ENCODE data around the gene CAMTA1. TPM values are rescaled to one million over a fixed set of nuclear protein-coding genes. Genes with fewer than 3 reads are reported as not detected.

CAMTA1 gene
- polyA plus RNA-seq, 1 experiment = 64.9 TPM

DNA sequence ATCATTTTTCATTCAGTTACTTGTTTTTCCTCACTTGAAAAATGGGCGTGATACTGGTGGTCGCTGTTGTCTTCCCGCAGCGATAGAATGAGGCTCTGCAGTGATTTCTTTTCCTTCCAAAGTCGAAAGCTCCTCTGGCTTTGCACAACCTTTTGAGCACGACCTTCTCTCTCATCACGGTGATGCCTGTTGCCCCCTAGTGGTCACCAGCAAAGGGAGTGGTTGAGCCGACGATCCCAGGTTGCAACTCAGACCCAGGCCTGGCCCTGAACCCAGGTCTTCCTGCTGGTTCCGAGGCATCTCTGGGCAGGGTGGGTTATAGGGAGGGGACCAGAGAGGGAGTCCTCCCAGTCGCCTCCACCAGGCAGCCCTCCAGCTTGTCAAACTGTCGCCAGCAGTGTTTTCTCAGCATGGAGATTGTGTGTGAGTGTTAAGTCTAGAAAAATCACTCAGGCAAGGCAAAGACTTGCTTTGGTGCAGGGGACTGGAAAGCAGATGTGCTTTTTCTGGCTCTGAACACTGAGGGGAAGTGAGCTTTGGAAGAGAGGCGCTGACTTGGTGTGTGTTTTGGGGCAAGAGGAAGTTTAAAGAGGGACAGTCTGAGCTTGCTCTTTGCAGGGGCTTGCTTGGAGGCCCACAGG is 285.3 kb downstream of the CAMTA1 start:
- Histone ChIP-seq H3K4me3 (ENCODE audit: low read depth, low read length) (peak overlapping the region; percentile 48), H3K9me3 (ENCODE audit: control insufficient read depth, insufficient read depth, low read length) (no peaks in the 10 kb centered on the region), H3K27me3 (ENCODE audit: control insufficient read depth, insufficient read depth, low read length) (no peaks in the 10 kb centered on the region), H3K27ac (ENCODE audit: low read depth, low read length) (no peak overlapping the region)
- TF ChIP-seq, protein P1, sequence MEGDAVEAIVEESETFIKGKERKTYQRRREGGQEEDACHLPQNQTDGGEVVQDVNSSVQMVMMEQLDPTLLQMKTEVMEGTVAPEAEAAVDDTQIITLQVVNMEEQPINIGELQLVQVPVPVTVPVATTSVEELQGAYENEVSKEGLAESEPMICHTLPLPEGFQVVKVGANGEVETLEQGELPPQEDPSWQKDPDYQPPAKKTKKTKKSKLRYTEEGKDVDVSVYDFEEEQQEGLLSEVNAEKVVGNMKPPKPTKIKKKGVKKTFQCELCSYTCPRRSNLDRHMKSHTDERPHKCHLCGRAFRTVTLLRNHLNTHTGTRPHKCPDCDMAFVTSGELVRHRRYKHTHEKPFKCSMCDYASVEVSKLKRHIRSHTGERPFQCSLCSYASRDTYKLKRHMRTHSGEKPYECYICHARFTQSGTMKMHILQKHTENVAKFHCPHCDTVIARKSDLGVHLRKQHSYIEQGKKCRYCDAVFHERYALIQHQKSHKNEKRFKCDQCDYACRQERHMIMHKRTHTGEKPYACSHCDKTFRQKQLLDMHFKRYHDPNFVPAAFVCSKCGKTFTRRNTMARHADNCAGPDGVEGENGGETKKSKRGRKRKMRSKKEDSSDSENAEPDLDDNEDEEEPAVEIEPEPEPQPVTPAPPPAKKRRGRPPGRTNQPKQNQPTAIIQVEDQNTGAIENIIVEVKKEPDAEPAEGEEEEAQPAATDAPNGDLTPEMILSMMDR (IDR thresholded peaks at IDR 0.05; ENCODE audit: low read depth, low read length) = peak; percentile 87
- CTCF ChIA-PET = interaction anchor here (0.5 to 2.6 kb wide), 65 partner anchors 10 to 668 kb away, joined by 3 to 39 read pairs (median 4); partner anchors contain the start of genes CAMTA1 and DNAJC11
- peak; percentile 27 for DNase-seq (ENCODE audit: low read depth, low spot score)
- POLR2A ChIA-PET = no interaction called here

DNA sequence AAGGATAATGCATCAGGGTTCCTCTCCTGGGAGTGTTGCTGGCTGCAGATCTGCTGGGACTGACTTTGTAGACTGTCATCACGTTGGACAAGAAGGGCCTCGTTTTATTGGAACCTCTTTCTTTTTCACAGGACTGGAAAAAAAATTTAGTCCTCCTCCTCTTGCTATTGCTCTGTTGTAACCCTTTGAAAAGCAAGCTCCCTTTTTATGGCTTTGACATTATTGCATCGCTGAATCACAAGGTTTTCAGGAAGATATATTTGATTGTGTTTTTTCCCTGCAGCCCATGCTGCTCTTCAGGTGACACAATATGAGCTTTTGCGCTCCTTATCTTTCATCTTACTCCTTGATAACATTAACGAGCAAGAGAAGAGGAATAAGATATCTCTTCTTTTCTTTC is 290.9 kb downstream of the CAMTA1 start:
- CTCF ChIA-PET = interaction anchor here (0.5 to 1.2 kb wide), 2 partner anchors 28 to 34 kb away, joined by 3 to 4 read pairs; no protein-coding TSS in a partner anchor
- DNase-seq (ENCODE audit: low read depth, low spot score) = no peak
- TF ChIP-seq, protein P1 (IDR thresholded peaks at IDR 0.05; ENCODE audit: low read depth, low read length) = no peak
- POLR2A ChIA-PET = no interaction called here
- no peak overlapping the region for H3K4me3 ChIP-seq (ENCODE audit: low read depth, low read length)
- no peak overlapping the region for H3K27ac ChIP-seq (ENCODE audit: low read depth, low read length)
- peaks cover 4% of the 10 kb centered on the region; the same call in 1 of the 2 replicates for H3K9me3 ChIP-seq (ENCODE audit: control insufficient read depth, insufficient read depth, low read length)
- no peaks in the 10 kb centered on the region for H3K27me3 ChIP-seq (ENCODE audit: control insufficient read depth, insufficient read depth, low read length)

DNA sequence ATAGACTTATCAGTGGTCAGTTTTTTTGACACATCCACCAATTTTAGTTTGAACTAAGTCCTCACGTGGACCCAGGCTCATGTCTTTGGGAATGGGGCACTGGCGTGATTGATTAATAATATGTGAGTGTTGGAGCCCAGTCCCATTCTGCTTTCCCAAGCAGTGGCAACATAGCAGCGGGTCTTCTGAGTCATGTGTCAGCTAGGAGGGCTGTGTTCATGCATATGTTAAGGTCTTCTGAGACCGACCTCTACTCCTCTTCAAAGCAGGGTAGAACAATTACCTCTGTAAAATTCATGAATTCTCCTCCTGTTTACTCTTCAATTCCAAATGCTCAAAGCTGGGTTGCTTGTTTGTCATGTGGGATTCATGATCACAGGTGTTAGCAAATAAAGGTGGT is 291.3 kb downstream of the CAMTA1 start:
- CTCF ChIA-PET = interaction anchor here (1.2 kb wide), 1 partner anchor 34 kb away, joined by 3 read pairs; no protein-coding TSS in a partner anchor
- POLR2A ChIA-PET = no interaction called here
- no peak for DNase-seq (ENCODE audit: low read depth, low spot score)
- Histone ChIP-seq H3K27ac (ENCODE audit: low read depth, low read length) (no peak overlapping the region), H3K4me3 (ENCODE audit: low read depth, low read length) (no peak overlapping the region), H3K9me3 (ENCODE audit: control insufficient read depth, insufficient read depth, low read length) (peaks cover 4% of the 10 kb centered on the region; the same call in 1 of the 2 replicates), H3K27me3 (ENCODE audit: control insufficient read depth, insufficient read depth, low read length) (no peaks in the 10 kb centered on the region)
- TF ChIP-seq, protein P1 (IDR thresholded peaks at IDR 0.05; ENCODE audit: low read depth, low read length) = no peak

DNA sequence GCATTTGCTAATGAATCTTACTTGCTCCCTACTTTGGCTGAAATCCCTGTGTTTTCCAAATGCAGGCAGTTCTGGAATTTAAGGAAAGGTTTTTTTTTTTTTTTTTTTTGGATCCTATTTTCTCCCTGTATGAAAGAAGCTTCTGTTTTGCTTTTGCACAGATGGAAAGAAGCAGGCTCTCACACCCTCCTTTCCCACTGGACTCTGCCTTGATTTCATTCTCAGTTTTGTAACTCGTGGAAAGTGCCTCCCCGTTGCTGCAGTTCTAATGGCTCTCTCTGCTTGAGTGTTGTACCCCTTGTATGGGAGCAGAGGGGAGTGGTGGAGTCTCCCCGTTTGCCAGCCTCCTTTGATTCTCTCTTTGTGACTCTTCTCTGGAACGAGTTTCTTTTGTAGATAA is 291.9 kb downstream of the CAMTA1 start:
- ChIA-PET POLR2A (no interaction called here), CTCF (interaction anchor here (0.6 kb wide), 2 partner anchors 41 to 547 kb away, joined by 4 read pairs; no protein-coding TSS in a partner anchor)
- H3K27me3 ChIP-seq (ENCODE audit: control insufficient read depth, insufficient read depth, low read length) = no peaks in the 10 kb centered on the region
- TF ChIP-seq, protein P1 (IDR thresholded peaks at IDR 0.05; ENCODE audit: low read depth, low read length) = no peak
- no peak overlapping the region for H3K4me3 ChIP-seq (ENCODE audit: low read depth, low read length)
- DNase-seq (ENCODE audit: low read depth, low spot score) = no peak
- H3K27ac ChIP-seq (ENCODE audit: low read depth, low read length) = no peak overlapping the region
- H3K9me3 ChIP-seq (ENCODE audit: control insufficient read depth, insufficient read depth, low read length) = peaks cover 4% of the 10 kb centered on the region; the same call in 1 of the 2 replicates

DNA sequence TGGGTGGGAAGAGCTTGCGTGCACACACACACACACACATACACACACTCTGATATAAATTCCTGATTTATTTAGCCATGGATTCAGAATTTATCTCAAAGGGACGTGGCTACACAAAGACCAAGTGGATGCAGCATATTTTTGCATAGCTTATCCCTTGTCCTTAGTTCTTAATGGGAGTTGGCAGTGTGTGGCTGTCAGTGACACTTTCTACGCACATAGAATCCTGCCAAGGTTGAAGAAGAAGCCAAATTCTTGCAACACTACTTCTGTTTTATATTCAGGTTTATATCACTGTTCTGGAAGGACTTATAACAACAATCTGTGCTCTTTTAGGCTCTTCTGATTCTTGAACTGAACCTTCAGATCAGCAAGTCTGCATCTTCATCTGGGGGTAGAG is 292.7 kb downstream of the CAMTA1 start:
- CTCF ChIA-PET = interaction anchor here (4.3 kb wide), 1 partner anchor 7 kb away, joined by 37 read pairs; no protein-coding TSS in a partner anchor
- Histone ChIP-seq H3K4me3 (ENCODE audit: low read depth, low read length) (no peak overlapping the region), H3K27ac (ENCODE audit: low read depth, low read length) (no peak overlapping the region), H3K27me3 (ENCODE audit: control insufficient read depth, insufficient read depth, low read length) (no peaks in the 10 kb centered on the region), H3K9me3 (ENCODE audit: control insufficient read depth, insufficient read depth, low read length) (peaks cover 4% of the 10 kb centered on the region; the same call in 1 of the 2 replicates)
- TF ChIP-seq, protein P1 (IDR thresholded peaks at IDR 0.05; ENCODE audit: low read depth, low read length) = no peak
- POLR2A ChIA-PET = no interaction called here
- DNase-seq (ENCODE audit: low read depth, low spot score) = no peak
